ENCODE data around the gene GLCE. TPM values are rescaled to one million over a fixed set of nuclear protein-coding genes. Genes with fewer than 3 reads are reported as not detected.

GLCE gene
- total and polyA plus RNA-seq, 4 experiments from 2014 or later = 6.1 to 9.0 (median 7.2) TPM

Other genes with a start within 250 kb of the GLCE start
- under 1 TPM; 0.61 to 0.67 TPM for gene SPESP1, start 230.1 kb upstream of the GLCE start, total RNA-seq
- gene SPESP1, start 230.1 kb upstream of the GLCE start, polyA plus RNA-seq = under 1 TPM; 0.53 to 0.80 TPM
- under 1 TPM; 0.06 to 0.08 TPM for gene NOX5, start 145.9 kb upstream of the GLCE start, total RNA-seq
- not detected for gene NOX5, start 145.9 kb upstream of the GLCE start, polyA plus RNA-seq
- under 1 TPM in 1 of 2 experiments, not detected in 1; 0.20 TPM for gene PAQR5, start 138.3 kb downstream of the GLCE start, total RNA-seq
- gene PAQR5, start 138.3 kb downstream of the GLCE start, polyA plus RNA-seq = not detected